ENCODE results near the gene PRKAG2.

PRKAG2 gene

DNA sequence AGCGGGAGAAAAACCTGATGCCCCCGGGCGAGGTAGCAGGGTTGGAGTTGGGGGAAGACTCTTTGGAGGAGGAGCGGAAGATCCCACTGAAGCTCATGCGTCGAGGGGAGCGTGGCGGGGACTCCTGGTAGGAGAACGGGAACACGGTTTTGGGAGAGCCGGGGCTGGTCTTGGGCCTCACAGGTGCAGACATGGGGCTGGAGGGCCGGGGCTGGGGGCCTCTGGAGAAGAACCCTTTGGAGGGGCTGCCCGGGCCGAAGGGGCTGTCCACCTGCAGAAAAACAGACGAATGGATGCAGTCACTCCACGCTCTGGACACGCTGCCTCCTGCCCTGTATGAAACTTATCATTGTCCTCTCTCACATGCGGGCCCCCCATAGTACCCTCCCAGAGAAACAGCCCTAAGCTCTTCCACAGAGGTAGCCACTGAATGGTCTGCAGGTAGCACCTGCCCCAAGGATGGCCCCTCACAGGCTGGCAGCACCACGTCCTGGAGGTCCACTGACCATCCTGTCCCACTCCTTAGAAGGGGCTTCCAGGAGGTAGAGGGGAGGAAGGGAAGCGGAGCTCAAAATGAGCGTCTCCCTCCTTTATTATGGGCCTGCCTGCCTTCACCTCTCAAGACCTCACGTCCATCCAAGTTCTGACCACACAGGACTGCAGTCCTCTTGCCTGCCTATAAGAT is 95.6 kb downstream of the PRKAG2 start:
- no peak for DNase-seq

DNA sequence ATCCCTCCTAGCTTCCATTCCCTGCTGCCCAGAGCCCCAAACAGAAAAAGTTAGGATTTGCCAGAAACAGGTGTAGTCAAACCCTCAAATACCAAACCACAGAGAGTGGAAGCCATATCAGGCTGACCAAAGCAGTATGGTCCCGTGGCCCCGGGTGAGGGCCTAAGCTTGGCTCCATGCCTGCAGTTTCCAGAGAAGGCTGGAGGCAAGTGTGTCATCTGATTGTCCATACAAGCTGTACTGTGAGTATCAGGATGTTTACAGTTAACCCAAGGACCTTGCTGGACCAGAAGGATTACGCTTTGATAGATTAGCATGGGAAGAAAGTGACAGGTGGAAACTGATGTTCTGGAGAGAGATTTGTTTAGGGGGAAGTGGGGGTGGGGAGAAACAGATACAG is 96.3 kb downstream of the PRKAG2 start:
- no peak for DNase-seq

DNA sequence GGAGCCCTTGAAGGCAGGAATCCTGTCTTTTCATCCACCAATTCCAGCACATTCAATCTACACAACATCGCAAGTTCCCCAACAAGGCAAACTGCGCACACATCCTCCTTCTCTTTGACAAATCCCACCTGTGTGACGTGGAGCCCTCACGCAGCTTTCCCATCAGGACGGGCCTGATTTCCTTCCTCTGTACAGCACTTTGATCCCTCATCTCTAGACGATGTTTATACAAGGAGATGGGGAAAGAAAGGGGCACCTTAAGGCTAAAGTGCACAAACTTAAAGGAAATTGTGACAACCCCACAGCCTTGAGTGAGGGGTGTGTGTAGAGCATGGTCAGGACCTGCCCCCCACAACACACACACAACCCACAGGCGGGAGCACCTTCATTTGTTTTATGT is 97.2 kb downstream of the PRKAG2 start:
- DNase-seq: no peak

GRCh38 chr7:151779255-151779654 is 97.7 kb downstream of the PRKAG2 start:
- DNase-seq: no peak

DNA sequence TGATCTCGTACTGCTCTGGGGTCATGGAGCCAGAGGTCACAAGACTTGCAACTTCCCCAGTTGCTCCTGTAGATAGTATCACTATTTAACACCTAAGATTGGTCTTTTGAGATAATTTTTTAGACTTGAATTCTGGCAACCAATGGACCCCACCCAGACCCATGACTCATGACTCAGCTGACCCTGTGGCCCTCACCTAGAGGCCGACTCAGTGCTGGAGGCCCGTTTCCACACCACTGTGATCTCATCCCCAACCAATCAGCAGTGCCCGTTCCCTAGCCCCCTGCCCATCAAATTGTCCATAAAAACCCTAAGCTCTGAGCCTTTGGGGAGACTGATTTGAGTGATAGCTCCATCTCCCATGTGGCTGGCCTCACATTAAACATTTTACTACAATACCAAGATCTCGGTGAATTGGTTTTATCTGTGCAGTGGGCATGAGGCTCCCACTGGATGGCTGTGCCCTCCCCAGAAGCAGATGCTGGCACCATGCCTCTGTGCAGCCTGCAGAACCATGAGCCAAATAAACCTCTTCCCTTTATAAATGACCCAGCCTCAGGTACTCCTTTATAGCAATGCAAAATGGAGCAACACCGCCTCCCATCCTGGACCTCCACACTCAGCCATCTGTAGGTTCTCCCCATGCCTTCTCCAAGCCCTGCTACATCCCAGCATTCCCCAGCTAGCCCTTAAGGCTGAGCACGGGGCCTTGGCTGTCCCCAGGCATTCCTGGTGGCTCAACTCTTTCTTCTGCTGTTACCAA is 98.8 kb downstream of the PRKAG2 start:
- DNase-seq: no peak

- no peak for DNase-seq
These were observed 99.4 kb downstream of the PRKAG2 start for GRCh38 chr7:151777495-151777880.

DNA sequence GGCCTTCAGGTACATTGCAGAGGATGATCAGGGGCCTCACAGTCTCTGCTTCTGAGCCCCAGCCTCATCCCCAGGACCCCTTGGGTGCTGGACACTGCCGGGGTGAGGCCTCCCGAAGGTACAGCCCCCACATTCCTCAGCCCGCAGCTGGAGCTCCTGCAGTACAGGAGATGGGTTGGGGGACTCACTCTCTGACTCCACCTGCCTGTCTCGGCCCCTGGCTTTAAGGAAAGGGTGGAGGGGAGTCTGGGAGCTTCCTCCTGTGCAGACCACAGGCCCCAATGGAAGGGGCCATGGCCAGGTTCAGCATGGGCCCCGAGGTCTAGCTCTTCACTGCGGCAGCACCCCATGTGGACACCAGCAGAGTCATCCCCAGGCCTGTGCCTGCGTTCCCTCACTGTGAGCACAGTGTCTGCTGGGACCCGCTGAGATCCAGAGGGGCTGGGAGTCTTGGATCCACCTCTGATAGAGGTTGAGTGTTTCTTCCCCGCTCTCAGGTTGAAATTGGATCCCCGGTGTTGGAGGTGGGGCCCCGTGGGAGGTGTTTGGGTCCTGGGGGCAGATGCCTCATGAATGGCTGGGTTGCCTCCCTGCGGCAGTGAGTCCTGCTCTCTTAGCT is 99.9 kb downstream of the PRKAG2 start:
- no peak for DNase-seq

DNA sequence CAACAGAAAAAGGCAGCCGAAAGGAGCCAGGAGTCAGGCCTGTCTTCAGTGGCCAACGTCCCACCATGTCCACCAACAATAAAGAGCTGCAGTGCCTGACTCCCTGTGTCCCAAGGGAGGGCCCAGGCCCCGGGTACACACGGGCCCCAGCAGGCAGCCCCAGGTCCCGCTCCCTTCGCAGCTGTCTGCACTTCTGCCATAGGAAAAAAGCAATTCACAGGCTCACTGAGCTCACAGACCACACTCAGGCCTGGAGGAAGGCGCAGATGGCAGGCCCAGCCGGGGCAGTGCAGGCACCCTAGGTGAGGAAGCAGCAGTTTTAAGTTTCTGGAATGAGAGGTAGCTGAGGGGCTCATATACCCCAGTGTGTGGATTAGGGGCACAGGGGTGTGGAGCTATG is 100.5 kb downstream of the PRKAG2 start:
- no peak for DNase-seq

DNA sequence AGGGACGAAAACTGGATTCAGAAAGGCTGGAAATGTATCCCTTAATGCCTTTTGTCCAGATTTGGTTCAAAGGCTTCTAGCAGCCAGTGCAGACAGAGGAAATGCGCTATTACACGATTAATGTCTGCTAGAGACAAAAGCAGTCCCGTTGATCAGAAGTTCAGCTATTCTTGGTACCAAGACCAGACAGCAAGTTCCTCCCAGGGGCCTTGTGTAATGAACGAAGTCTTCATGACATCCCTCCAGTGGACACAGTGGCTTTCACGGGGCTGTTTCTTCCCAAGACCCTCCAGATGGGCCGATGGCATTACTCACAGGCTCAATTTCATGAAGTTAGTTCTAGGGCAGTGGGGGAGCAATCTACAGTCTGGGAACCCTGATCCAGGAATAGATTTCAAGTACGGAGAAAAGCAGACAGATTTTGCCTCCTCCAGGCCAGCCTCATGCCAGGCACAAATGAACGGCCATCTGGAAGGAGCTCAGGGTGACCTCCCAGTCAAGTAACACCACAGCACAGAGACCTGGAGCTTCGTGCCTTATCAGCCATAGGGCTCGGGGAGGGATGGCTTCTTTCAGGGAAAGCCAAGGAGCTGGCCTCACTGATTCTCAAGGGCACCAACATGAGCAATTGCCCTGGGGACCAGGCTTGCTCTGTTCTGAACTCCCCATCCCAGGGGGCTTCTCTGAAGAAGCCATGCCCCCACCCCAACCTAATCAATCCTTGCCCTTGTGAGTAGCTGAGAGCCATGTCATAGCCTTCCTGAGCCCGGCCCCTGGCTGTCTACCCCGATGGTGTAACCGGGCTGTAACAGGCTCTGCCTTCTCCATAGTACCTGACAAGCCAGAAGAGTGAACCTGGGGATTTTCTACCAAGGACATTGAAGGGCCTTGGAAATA is 101.1 kb downstream of the PRKAG2 start:
- no peak for DNase-seq

DNA sequence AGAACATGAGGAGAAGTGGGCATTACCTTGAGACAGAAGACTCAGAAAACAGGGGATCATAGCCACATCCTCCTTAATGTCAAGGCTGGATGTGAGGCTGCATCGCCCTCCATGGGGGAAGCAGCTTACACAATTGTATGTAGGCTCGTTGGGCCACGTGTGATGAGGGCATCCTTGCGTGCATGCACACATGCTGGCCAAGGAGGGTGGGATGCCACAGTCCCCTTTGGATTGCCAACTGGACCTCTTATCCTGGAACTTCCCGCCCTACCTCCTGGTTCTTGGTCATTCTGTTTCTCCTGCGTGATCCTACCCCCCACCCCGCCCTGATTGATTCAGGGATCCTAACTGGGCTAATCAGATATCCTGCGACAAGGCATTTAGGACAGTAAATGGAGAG is 102.0 kb downstream of the PRKAG2 start:
- no peak for DNase-seq

DNA sequence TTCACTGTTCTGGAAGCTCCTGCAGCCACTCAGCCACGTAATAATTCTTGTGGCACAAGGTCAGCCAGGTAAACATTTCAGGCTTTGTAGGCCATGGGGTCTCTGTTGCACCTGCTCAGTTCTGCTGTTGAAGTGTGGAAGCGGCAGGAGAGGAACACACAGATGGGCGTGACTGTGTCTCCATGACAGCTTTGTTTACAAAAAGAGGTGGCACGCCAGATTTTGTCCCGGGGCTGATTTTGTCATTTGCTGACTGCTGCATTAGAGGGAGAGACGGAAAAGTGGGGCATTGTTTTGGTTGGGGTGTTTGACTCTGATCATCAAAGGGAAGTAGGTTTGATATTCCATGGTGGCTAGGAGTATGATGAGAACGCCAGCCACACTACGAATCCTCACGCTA is 103.1 kb downstream of the PRKAG2 start:
- no peak for DNase-seq

- no peak for DNase-seq
These were observed 106.7 kb downstream of the PRKAG2 start for GRCh38 chr7:151770232-151770631.

DNA sequence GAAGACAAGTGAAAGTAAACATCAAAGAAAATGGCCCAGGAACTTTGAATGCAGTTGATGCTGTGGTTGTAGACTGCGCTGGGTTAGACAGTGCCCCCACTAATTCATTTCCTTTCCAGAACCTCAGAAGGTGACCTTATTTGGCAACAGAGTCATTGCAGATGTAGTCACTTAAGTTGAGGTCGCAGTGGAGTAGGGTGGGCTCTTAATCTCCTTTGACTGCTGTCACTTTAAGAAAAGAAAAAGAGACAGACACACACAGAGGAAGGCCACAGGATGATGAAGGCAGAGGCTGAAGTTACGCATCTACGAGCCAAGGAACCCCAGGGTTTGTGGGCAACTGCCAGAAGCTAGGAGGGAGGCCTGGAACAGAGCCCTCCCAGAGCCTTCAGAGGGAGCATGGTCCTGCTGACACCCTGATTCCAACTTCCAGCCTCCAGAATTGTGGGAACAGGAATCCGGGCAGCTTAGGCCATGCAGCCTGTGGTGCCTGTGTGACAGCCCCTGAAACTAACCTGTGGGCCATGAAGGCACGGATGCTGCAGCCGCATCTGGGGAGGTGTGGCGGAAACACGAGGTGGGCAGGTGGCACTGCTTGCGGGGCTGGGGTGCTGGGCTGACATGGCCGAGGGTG is 107.6 kb downstream of the PRKAG2 start:
- DNase-seq: no peak

DNA sequence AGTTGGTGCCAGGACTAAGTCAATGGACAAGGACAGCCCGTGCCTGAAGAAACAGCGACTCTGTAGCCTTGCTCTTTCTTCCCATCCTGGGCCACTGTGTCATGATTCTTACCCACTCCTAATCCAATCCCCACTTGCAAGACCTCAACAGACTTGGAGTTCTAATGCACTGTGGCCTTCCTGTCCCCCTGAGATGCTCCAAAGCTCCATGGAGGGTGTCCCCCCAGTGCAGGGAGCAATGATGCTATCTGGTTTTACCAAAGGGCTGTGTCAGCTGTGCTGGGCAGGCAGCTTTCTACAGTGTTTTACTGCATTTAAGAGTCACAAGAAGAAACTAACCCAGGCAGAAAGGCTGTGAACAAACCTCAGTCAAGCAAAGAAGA is 108.1 kb downstream of the PRKAG2 start:
- DNase-seq: no peak

DNA sequence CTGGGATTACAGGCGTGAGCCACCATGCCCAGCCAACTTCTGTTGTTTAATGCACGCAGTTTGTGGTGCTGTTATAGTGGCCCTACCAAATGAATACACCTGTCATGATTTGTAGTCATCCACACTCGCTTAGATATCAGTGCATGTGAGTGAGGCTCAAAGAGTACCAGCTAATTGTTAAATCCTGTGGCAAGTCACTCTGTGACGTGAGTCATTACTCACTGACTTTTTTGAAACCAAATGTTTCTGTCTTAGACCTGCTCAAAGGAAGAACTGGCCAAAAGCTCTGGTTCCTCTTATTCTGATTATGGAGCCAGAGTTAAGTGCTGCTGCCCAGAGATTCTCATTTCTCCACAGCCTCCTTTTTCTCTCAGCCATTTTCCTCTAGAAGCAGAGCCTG is 109.4 kb downstream of the PRKAG2 start:
- no peak for DNase-seq

DNA sequence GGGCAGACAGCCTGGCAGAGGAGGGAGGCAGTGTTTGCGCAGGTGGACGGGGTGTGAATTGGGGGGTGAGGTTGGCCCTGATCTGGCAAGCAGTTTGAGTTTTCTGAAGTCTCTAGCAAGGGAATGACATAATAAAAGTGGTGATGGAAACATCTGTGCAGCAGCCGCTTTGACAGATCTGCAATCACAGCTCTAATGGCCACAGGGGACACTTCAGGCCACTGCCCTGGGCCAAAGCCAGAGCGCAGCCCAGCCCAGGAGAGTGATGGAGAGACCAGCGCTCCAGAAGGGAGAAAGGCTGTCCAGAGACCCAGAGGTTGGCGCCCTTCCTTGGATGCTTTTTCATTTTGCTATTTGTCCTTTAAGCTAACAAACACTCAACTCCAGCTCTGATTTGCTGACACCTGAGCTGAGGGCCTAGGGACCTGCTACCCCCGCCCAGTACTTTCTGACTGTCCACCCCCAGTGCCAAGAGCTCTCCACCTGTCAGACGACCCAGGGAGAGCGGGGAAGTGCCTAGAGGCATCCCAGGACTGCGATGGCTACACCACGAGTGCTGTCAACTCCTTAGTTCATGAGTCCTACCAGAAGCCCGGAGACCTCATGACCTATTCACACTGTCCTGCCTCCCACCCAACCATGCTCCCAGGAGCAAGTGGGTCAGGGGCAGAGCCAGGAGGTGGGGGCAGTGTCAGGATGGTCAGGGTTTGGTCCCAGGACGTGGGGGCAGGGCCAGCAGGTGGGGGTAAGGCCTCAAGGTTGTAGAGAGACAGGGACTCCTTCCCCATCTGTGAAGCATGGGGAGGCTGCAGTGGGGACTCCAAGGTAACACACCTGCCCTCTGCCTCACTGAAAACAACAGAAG is 112.6 kb downstream of the PRKAG2 start:
- DNase-seq: no peak

- DNase-seq: no peak
These were observed 113.4 kb downstream of the PRKAG2 start for GRCh38 chr7:151763420-151763984.

GRCh38 chr7:151762583-151763245 is 114.2 kb downstream of the PRKAG2 start:
- DNase-seq: no peak

DNA sequence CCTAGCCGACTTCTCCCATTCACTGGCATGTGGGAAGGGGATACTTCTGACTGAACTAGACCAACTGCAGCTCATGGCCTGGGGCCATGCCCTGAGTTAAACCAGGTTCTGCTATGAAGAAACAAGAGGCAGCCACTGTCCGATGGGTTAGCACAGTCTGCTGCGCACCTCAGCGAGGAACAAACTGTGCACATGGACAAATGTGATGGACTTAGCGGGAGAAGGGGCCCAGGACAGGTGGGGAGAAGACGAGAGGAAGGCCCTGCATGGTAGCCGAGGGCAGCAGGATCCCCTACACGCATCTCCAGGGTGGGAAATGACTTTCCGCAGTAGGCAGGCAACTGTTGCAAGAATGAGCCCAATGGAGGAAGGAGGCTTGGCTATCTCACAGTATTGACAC is 115.0 kb downstream of the PRKAG2 start:
- no peak for DNase-seq

GRCh38 chr7:151761231-151761630 is 115.7 kb downstream of the PRKAG2 start:
- peak; percentile 1 for DNase-seq

DNA sequence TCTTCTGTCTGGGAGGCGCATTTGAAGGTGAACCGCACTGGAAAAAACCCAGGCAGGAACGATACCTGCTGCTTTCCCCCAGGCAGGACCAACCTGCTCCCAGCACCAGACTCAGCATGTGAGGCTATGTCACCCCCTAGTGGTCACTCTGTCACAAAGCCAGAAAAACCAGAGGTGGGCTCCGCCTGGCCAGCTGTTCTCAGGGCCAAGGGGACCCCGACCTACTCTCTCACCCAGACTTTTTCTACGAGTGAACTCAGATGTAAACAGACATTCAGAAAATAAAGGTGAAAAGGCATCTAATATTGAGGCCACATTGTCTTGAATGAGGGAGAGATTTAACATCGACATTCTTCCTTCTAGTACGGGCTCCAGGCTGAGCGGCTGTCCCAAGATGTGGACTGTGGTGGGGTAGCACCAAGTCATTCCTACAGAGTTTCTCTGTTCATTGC is 117.3 kb downstream of the PRKAG2 start:
- peak; percentile 36 for DNase-seq

Data from OCI-M1 (cell line).